ENCODE data around the gene MAP4K2.

Gene MAP4K2

DNA sequence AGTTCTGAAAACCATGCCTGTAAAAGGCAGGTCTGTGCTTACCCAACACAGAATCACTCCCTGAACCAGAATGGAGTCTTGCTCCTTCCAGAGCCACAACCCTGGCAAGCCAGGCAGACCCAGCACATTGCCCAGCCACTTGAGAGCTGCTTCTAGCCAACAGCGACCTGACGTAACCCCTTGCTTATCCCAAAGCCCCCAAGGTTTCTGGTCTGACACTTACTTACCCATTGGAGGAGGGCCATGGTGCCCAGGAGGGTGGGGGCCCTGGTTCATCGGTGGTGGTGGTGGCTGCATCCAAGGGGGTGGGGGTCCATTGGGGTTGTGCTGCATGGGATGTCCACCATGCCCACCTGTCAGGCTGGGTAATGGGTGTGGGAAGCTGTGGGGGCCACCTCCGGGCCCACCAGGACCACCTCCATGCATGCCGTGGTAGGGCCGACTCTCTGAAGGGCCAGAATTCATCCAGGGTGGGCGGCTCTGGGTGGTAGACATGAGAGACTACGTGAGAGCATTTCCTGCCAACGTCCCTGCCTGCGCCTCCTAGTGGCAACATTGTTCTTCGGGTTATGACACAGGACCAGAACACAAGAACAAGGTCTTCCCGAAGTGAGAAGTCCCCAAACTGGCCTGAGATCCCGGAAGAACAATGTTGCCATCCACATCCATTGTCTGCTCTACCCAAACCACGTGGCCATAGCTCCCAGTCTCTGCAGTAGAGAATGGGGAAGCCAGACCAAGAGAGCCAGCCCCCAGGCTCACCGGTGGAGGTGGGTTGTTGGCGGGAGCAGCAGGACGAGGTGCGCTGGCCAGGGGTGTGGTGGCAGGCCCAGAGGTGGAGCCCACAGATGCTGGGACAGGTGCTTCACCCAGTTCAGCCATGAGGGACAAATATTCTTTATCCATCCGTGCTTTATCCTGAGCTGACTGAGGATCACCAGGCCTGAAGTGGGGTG lies 35.4 kb downstream of the MAP4K2 start:
- H2AFZ ChIP-seq (ENCODE audit: low read depth, low read length), result no peak overlapping the region
- H3K4me2 ChIP-seq (ENCODE audit: insufficient read depth, low read length), result 0 out of 2 replicates have a peak overlapping the region, but pooled peaks have one; percentile 3
- H3K27me3 ChIP-seq (ENCODE audit: insufficient read depth, low read length, poor library complexity), result no peaks in the 10 kb centered on the region
- H3K4me3 ChIP-seq (ENCODE audit: low read depth in 1 of 2, low read length in 2 of 2), result no peak overlapping the region
- H3K9ac ChIP-seq (ENCODE audit: low read depth, low read length), result no peak overlapping the region
- DNase-seq, result peak; percentile 81
- H3K9me3 ChIP-seq (ENCODE audit: insufficient read depth, low read length, severe bottlenecking), result no peaks in the 10 kb centered on the region
- H3K79me2 ChIP-seq (ENCODE audit: insufficient read depth, low read length), result peaks cover 80% of the 10 kb centered on the region
- peaks cover 98% of the 10 kb centered on the region for H4K20me1 ChIP-seq (ENCODE audit: insufficient read depth, low read length)
- ATAC-seq (ENCODE audit: insufficient read depth, low read depth), result peak; percentile 67
- H3K36me3 ChIP-seq (ENCODE audit: insufficient read depth, low read length), result peaks cover 99% of the 10 kb centered on the region
- TF ChIP-seq, protein P1, sequence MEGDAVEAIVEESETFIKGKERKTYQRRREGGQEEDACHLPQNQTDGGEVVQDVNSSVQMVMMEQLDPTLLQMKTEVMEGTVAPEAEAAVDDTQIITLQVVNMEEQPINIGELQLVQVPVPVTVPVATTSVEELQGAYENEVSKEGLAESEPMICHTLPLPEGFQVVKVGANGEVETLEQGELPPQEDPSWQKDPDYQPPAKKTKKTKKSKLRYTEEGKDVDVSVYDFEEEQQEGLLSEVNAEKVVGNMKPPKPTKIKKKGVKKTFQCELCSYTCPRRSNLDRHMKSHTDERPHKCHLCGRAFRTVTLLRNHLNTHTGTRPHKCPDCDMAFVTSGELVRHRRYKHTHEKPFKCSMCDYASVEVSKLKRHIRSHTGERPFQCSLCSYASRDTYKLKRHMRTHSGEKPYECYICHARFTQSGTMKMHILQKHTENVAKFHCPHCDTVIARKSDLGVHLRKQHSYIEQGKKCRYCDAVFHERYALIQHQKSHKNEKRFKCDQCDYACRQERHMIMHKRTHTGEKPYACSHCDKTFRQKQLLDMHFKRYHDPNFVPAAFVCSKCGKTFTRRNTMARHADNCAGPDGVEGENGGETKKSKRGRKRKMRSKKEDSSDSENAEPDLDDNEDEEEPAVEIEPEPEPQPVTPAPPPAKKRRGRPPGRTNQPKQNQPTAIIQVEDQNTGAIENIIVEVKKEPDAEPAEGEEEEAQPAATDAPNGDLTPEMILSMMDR (IDR thresholded peaks at IDR 0.05; ENCODE audit: borderline replicate concordance, extremely low read depth, low read length, poor library complexity, severe bottlenecking), result peak; percentile 89
- no peak for TF ChIP-seq EZH2 (IDR thresholded peaks at IDR 0.05; ENCODE audit: borderline replicate concordance, low read depth, low read length, severe bottlenecking)
- H3K27ac ChIP-seq (ENCODE audit: low read length), result peak overlapping the region; percentile 33
- peaks cover 51% of the 10 kb centered on the region for H3K4me1 ChIP-seq (ENCODE audit: insufficient read depth, low read length)

GRCh38 chr11:64766881-64767280 lies 36.1 kb downstream of the MAP4K2 start:
- H3K9me3 ChIP-seq (ENCODE audit: insufficient read depth, low read length, severe bottlenecking), result no peaks in the 10 kb centered on the region
- TF ChIP-seq, protein P1 (IDR thresholded peaks at IDR 0.05; ENCODE audit: borderline replicate concordance, extremely low read depth, low read length, poor library complexity, severe bottlenecking), result no peak
- no peak for TF ChIP-seq EZH2 (IDR thresholded peaks at IDR 0.05; ENCODE audit: borderline replicate concordance, low read depth, low read length, severe bottlenecking)
- H2AFZ ChIP-seq (ENCODE audit: low read depth, low read length), result no peak overlapping the region
- peaks cover 97% of the 10 kb centered on the region for H3K36me3 ChIP-seq (ENCODE audit: insufficient read depth, low read length)
- peaks cover 99% of the 10 kb centered on the region for H4K20me1 ChIP-seq (ENCODE audit: insufficient read depth, low read length)
- peak overlapping the region; percentile 33; the same call in 1 of the 2 replicates for H3K27ac ChIP-seq (ENCODE audit: low read length)
- peaks cover 72% of the 10 kb centered on the region for H3K79me2 ChIP-seq (ENCODE audit: insufficient read depth, low read length)
- H3K4me1 ChIP-seq (ENCODE audit: insufficient read depth, low read length), result peaks cover 51% of the 10 kb centered on the region
- H3K4me2 ChIP-seq (ENCODE audit: insufficient read depth, low read length), result no peak overlapping the region
- H3K9ac ChIP-seq (ENCODE audit: low read depth, low read length), result no peak overlapping the region
- ATAC-seq (ENCODE audit: insufficient read depth, low read depth) (no peak), DNase-seq (no peak)
- H3K4me3 ChIP-seq (ENCODE audit: low read depth in 1 of 2, low read length in 2 of 2), result no peak overlapping the region
- H3K27me3 ChIP-seq (ENCODE audit: insufficient read depth, low read length, poor library complexity), result no peaks in the 10 kb centered on the region

GRCh38 chr11:64765851-64766665 lies 37.0 kb downstream of the MAP4K2 start:
- ATAC-seq (ENCODE audit: insufficient read depth, low read depth) (no peak), DNase-seq (no peak)
- TF ChIP-seq, protein P1 (IDR thresholded peaks at IDR 0.05; ENCODE audit: borderline replicate concordance, extremely low read depth, low read length, poor library complexity, severe bottlenecking), result no peak
- no peak for TF ChIP-seq EZH2 (IDR thresholded peaks at IDR 0.05; ENCODE audit: borderline replicate concordance, low read depth, low read length, severe bottlenecking)
- no peak overlapping the region for H3K27ac ChIP-seq (ENCODE audit: low read length)
- peaks cover 93% of the 10 kb centered on the region for H4K20me1 ChIP-seq (ENCODE audit: insufficient read depth, low read length)
- H3K27me3 ChIP-seq (ENCODE audit: insufficient read depth, low read length, poor library complexity), result no peaks in the 10 kb centered on the region
- peaks cover 64% of the 10 kb centered on the region for H3K79me2 ChIP-seq (ENCODE audit: insufficient read depth, low read length)
- H3K36me3 ChIP-seq (ENCODE audit: insufficient read depth, low read length), result peaks cover 89% of the 10 kb centered on the region
- H2AFZ ChIP-seq (ENCODE audit: low read depth, low read length), result no peak overlapping the region
- no peak overlapping the region for H3K4me3 ChIP-seq (ENCODE audit: low read depth in 1 of 2, low read length in 2 of 2)
- peaks cover 51% of the 10 kb centered on the region for H3K4me1 ChIP-seq (ENCODE audit: insufficient read depth, low read length)
- no peak overlapping the region for H3K9ac ChIP-seq (ENCODE audit: low read depth, low read length)
- H3K4me2 ChIP-seq (ENCODE audit: insufficient read depth, low read length), result no peak overlapping the region
- no peaks in the 10 kb centered on the region for H3K9me3 ChIP-seq (ENCODE audit: insufficient read depth, low read length, severe bottlenecking)
